GM19397 (cell line): ENCODE measurements around the gene DNAJC28.

Experiments
- ATAC-seq: cut with Tn5 transposase; IDR thresholded peaks from one replicate; pipeline ENCODE4 v1.9.1; 2021; ENCODE audit warnings: mild to moderate bottlenecking, moderate library complexity; ENCODE audit not compliant: unreplicated experiment

Gene DNAJC28

DNA sequence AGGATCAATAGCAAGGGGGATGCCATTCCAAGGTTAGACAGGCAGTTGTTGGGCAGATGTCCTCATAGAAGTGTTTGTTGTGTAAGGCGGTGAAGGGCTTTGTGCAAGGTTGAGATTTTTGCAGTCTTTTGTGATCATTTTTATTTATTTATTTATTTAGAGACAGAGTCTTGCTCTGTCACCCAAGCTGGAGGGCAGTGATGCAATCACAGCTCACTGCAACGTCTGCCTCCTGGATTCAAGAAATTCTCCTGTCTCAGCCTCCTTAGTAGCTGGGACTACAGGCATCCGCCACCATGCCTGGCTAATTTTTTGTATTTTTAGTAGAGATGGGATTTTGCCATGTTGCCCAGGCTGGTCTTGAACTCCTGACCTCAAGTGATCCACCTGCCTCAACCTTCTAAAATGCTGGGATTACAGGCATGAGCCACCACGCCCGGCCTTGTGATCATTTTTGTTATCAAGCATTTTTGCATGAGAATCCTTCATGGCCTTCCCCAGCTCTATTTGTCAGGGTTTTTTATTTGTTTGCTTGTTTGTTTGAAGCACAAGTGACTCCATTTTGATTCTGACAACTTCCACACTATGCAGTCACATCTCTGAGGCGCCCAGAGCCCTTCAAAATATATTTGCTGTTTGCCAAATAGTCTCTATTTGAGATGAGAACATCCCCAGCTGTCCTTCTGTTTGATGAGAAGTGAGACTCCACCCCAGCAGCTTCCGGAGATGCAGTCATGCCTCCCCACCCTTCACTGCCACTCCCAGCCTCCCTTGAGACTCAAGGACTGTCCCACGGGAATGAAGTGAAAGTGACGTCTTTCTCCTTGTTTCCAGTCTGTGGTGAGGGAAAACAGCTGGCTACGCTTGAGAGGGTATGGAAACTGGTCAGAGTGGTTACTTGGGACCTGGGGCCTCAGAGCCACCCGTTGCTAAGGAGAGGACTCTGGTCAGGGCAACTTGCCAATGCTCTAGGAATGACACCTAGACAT is 49.7 kb downstream of the DNAJC28 start:
- ATAC-seq, result peak; percentile 51
